ENCODE results near the gene PCYOX1L.
A peak's percentile ranks its signal among the peaks of the same experiment; 100 is the strongest.

The PCYOX1L gene

GRCh38 chr5:149371296-149371962 is 13.6 kb downstream of the PCYOX1L start:
- peak; percentile 65 for DNase-seq (ENCODE audit: low read depth)
- no peak overlapping the region for H3K4me3 ChIP-seq (replicated peaks; ENCODE audit: low read depth, low read length)
- TF ChIP-seq CTCF (IDR thresholded peaks at IDR 0.05; ENCODE audit: low read length, missing control alignments): peak; percentile 84

GRCh38 chr5:149372076-149372795 is 14.4 kb downstream of the PCYOX1L start:
- no peak for DNase-seq (ENCODE audit: low read depth)
- no peak for TF ChIP-seq CTCF (IDR thresholded peaks at IDR 0.05; ENCODE audit: low read length, missing control alignments)
- no peak overlapping the region for H3K4me3 ChIP-seq (replicated peaks; ENCODE audit: low read depth, low read length)

GRCh38 chr5:149372932-149373331 is 15.1 kb downstream of the PCYOX1L start:
- no peak for TF ChIP-seq CTCF (IDR thresholded peaks at IDR 0.05; ENCODE audit: low read length, missing control alignments)
- DNase-seq (ENCODE audit: low read depth): no peak
- H3K4me3 ChIP-seq (replicated peaks; ENCODE audit: low read depth, low read length): no peak overlapping the region

- DNase-seq (ENCODE audit: low read depth): no peak
- TF ChIP-seq CTCF (IDR thresholded peaks at IDR 0.05; ENCODE audit: low read length, missing control alignments): no peak
- no peak overlapping the region for H3K4me3 ChIP-seq (replicated peaks; ENCODE audit: low read depth, low read length)
Observed at GRCh38 chr5:149374303-149374702, 16.5 kb downstream of the PCYOX1L start.

- H3K4me3 ChIP-seq (replicated peaks; ENCODE audit: low read depth, low read length): no peak overlapping the region
- no peak for DNase-seq (ENCODE audit: low read depth)
- no peak for TF ChIP-seq CTCF (IDR thresholded peaks at IDR 0.05; ENCODE audit: low read length, missing control alignments)
Observed at GRCh38 chr5:149374801-149375200, 17.0 kb downstream of the PCYOX1L start.

GRCh38 chr5:149375434-149375833 is 17.6 kb downstream of the PCYOX1L start:
- H3K4me3 ChIP-seq (replicated peaks; ENCODE audit: low read depth, low read length): no peak overlapping the region
- no peak for DNase-seq (ENCODE audit: low read depth)

More at GRCh38 chr5:149375434-149375833, 17.6 kb downstream of the PCYOX1L start:
- TF ChIP-seq CTCF (IDR thresholded peaks at IDR 0.05; ENCODE audit: low read length, missing control alignments): no peak
